HG03025 (cell line): ENCODE results near the gene AFAP1L2.

Source experiments
- ATAC-seq: cut with Tn5 transposase; IDR thresholded peaks from one replicate; pipeline ENCODE4 v1.9.1; 2021; ENCODE audit warnings: mild to moderate bottlenecking, moderate library complexity; ENCODE audit not compliant: unreplicated experiment, low FRiP score

The AFAP1L2 gene

GRCh38 chr10:114297136-114297705 lies 107.1 kb downstream of the AFAP1L2 start:
- no peak for ATAC-seq

GRCh38 chr10:114295393-114295792 lies 108.9 kb downstream of the AFAP1L2 start:
- no peak for ATAC-seq

GRCh38 chr10:114294549-114294948 lies 109.8 kb downstream of the AFAP1L2 start:
- no peak for ATAC-seq

GRCh38 chr10:114293075-114293474 lies 111.2 kb downstream of the AFAP1L2 start:
- ATAC-seq, result no peak

DNA sequence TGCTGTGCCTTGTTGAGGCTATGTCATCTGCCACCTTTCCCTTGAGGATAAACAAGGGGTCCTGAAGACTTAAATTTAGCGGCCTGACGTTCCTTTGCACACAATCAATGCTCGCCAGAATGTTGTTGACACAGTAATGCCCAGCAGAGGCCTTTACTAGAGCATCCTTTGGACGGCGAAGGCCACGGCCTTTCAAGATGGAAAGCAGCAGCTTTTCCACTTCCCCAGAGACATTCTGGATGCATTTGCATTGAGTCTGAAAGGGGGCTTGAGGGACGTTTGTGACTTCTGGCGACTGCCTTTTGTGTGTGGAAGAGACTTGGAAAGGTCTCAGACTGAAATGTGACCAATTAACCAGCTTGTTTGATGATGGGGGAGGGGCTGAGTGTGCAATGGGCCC lies 112.8 kb downstream of the AFAP1L2 start:
- ATAC-seq, result no peak

GRCh38 chr10:114291076-114291475 lies 113.2 kb downstream of the AFAP1L2 start:
- ATAC-seq, result no peak

DNA sequence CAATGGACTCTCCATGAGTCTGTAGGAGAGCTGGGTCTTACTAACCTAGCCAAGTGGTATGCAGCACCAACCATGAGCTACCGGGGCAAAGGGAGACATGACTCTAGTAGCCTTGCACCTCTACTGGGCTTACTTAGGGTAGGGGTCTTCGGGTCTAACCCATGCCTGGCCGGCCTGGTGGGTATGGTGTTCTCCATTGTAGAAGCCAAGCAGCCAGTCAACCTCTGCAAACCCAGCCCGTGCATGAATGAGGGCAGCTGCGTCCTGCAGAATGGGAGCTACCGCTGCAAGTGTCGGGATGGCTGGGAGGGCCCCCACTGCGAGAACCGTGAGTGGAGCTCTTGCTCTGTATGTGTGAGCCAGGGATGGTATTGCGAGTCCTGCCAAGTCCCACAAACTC lies 114.3 kb downstream of the AFAP1L2 start:
- ATAC-seq, result no peak

DNA sequence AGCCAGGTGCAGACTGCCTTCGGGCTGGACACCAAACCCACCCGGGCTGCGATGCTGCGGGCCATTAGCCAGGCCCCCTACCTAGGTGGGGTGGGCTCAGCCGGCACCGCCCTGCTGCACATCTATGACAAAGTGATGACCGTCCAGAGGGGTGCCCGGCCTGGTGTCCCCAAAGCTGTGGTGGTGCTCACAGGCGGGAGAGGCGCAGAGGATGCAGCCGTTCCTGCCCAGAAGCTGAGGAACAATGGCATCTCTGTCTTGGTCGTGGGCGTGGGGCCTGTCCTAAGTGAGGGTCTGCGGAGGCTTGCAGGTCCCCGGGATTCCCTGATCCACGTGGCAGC lies 115.2 kb downstream of the AFAP1L2 start:
- no peak for ATAC-seq

GRCh38 chr10:114288424-114289095 lies 115.7 kb downstream of the AFAP1L2 start:
- ATAC-seq, result no peak

DNA sequence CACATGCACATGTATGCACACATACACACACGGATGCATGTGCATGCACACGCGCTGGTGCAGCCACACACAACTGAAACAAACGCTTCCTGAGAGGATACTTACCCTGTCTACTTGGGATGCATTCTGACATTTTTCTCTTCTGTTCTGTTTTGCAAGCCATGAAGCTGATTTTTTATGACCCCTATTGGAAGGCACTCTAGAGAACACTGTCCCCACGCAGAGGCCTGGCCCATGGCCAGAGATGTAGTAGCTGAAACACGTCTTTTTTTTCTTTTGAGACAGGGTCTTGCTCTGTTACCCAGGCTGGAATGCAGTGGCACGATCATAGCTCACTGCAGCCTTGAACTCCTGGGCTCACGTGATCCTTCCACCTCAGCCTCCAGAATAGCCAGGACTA lies 117.4 kb downstream of the AFAP1L2 start:
- ATAC-seq, result no peak

DNA sequence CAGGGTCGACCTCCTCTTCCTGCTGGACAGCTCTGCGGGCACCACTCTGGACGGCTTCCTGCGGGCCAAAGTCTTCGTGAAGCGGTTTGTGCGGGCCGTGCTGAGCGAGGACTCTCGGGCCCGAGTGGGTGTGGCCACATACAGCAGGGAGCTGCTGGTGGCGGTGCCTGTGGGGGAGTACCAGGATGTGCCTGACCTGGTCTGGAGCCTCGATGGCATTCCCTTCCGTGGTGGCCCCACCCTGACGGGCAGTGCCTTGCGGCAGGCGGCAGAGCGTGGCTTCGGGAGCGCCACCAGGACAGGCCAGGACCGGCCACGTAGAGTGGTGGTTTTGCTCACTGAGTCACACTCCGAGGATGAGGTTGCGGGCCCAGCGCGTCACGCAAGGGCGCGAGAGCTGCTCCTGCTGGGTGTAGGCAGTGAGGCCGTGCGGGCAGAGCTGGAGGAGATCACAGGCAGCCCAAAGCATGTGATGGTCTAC lies 118.3 kb downstream of the AFAP1L2 start:
- no peak for ATAC-seq

DNA sequence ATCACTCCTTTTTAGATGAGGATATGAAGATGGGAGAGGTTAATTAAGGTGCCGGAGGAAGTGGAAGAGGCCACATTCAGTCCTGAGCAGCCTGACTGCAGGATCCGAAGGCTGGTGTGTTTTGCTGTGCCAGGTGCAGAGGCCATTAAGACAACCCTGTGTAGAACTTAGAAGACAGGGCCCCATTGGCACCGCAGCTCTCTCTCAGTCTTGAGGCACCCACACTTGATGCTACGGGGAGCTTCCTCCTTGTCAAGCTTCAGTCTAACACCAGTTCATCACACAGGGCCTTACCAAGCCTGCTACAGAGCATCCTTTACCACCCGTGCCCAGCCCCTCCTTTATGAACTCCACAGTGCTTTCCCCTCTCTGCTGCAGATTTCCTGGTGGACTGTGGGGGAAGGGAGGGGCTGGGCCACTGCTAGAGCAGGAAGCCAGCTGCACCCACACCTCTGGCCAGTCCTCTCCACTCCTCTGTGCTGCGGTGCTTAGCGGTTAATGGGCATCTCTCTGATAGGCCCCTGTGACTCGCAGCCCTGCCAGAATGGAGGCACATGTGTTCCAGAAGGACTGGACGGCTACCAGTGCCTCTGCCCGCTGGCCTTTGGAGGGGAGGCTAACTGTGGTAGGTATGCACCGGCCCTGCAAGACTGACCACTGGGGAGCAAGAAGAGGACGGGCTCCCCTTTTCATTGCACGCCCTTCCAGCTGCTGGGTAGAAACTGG lies 119.8 kb downstream of the AFAP1L2 start:
- ATAC-seq, result no peak

DNA sequence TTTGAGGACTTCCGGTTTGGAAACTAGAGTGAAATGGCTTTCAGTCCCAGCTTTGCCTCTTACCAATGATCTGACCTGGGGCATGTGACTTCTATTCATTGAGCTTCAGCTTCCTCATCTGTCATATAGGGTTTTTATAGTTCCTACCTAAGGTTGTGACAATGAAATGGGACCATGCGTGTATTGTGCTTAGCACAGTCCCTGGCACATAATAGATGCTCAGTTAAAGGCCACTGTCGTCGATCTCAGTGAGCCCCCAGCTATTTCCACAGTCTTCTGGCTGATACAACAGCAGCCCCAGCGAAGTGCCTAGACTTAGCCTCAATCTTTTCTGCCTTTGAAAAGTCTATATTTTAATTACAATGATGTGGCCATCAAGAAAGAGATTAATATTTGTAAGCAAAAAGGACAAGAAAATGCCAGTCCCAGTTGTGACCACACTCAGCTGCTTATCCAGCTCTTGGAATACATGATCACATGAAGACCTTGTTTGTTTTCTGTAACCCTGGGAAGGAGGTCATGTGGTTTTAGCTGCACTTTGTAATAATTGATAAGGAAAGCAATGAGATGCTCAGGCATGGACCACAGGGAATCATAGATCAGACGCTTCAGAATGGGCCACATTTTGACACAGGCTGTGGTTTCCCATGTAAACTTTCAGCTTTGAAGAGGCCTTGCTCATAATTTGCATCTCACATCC lies 120.6 kb downstream of the AFAP1L2 start:
- ATAC-seq, result no peak

GRCh38 chr10:114283091-114283490 lies 121.2 kb downstream of the AFAP1L2 start:
- ATAC-seq, result no peak

DNA sequence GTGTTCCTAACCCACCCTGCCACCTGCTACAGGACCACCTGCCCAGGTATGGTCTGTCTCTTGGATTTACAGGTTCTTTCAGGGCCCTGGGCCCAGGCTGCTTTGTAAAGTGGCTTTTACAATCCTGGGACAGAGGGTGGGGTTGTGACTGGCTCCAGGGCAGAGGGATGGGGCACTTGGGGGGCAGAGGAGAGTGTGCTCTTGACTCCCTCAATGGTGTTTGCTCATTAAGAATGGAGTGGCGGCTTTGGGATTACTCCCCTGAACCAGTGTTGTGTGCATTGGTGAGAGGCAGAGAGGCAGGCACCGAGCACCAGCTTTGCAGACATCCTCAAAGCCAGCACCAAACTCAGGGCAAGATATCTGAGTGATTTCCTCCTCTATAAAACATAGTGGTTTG lies 121.8 kb downstream of the AFAP1L2 start:
- no peak for ATAC-seq

GRCh38 chr10:114281461-114281860 lies 122.8 kb downstream of the AFAP1L2 start:
- no peak for ATAC-seq

GRCh38 chr10:114281006-114281405 lies 123.3 kb downstream of the AFAP1L2 start:
- ATAC-seq, result no peak

- no peak for ATAC-seq
Observed at GRCh38 chr10:114279901-114280644, 124.2 kb downstream of the AFAP1L2 start.

- ATAC-seq, result no peak
Observed at GRCh38 chr10:114279289-114279688, 125.0 kb downstream of the AFAP1L2 start.

GRCh38 chr10:114278884-114279191 lies 125.5 kb downstream of the AFAP1L2 start:
- no peak for ATAC-seq
